ENCODE results near the gene ARHGEF10L.

ARHGEF10L gene

DNA sequence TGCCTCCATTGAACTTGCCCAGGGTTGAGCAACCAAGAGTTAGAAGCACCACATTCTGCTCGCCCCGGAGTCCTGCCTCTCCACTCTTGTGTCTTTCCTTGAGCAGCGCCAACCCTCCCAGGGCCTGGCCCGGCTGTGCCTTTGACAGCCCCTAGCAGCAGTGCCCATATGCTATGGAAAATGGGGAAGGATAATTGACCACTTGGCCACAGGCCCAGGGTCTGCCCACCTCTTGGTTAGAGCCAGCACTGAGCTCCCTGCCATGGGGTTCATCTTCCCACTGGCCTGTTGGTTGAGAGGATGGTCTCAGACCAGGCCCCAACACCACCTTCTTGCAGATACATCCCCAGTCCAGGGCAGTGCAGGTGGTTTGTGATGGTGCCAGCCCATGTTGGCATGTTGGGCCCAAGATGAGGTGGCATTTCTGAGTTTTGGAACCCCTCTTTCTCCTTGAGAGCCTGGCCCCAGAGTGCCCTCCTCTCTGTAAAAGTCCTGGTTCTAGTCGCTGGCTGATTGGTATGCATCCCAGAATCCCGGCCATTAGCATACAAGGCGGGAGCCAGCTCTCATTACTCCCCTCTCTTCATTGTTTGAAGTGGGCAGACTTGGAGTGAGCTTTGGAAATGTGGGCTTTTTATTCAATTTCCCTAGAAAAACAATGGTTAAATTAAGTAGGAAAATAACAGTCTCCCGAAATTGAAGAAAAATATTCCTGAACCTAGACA is 7.6 kb downstream of the ARHGEF10L start:
- DNase-seq (ENCODE audit: low read depth in 2 of 2), result no peak

- no peak for DNase-seq (ENCODE audit: low read depth in 2 of 2)
Measured at GRCh38 chr1:17549384-17549783, 9.9 kb downstream of the ARHGEF10L start.

DNA sequence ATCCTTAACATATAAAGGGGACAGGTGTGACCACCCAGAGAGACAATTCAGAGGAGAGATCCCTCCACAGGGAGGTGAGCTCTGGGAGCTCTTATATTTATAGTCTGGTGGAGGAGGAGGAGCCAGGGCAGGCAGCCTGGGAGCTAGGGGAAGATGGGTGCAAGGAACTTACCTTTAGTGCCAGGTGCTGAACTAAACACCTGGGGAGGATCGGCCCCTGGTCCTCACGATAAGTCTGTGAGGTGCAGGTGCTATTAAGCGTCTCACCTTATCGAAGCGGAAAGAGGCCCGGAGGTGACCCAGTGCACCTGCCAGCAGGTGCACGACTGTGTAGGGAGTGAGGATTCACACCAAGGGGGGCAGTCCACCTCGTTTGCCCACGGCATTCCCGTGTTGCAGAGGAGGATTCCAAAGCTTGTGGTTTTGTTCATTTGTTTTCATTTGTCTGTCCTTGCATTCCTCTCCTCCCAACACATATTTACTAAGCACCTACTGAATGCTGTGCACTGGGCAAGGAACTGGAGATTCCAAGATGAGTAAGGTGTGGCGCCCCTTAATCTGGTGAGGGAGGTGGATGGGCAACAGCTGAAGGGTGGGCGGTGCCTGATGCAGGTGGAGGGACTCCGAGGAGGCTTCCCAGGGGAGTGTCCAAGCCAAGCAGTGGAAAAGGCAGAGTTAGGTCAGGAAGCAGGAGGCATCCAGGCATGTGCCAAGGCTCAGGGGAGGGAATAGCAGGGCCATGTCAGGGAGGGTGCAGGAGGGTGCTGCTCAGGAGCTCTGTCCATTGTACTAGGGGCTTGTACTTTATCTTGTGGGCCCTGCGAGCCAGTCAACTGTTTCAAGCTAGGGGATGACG is 11.5 kb downstream of the ARHGEF10L start:
- DNase-seq (ENCODE audit: low read depth in 2 of 2), result no peak

GRCh38 chr1:17551755-17552234 is 12.3 kb downstream of the ARHGEF10L start:
- no peak for DNase-seq (ENCODE audit: low read depth in 2 of 2)

DNA sequence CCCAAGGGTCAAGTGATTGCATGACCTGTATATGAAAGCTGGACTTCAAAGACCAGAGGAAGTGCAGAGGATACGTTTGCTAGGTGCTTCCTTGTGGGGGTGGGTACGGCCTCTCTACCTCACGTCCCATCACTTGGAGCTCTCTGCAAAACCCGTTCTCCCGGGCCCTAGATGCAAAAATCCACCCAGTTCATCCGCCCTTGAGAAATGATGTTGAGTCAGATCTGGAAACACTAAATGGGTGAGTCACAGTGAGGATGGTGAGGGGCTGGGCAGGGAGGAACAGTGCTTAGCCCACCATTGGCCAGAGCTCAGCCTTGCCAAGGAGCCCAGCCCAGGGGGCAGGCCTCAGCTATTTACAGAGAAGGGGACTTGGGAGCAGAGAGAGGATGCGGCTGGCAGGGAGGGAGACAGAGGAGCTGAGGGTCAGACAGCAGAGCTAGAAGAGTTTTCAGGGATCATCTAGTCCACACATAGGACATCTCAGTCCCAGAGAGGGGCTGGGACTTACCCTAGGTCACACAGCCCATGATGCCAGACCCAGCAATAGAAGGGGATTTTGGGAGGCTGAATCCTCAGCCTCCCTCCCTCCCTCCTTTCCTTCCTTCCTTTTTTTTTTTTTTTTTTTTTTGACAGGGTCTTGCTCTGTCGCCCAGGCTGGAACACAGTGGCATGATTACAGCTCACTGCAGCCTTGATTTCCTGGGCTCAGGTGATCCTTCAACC is 14.6 kb downstream of the ARHGEF10L start:
- DNase-seq (ENCODE audit: low read depth in 2 of 2), result no peak

GRCh38 chr1:17554954-17555353 is 15.5 kb downstream of the ARHGEF10L start:
- no peak for DNase-seq (ENCODE audit: low read depth in 2 of 2)

- DNase-seq (ENCODE audit: low read depth in 2 of 2), result no peak
Measured at GRCh38 chr1:17557986-17558385, 18.5 kb downstream of the ARHGEF10L start.

GRCh38 chr1:17558541-17558940 is 19.0 kb downstream of the ARHGEF10L start:
- no peak for DNase-seq (ENCODE audit: low read depth in 2 of 2)

- DNase-seq (ENCODE audit: low read depth in 2 of 2), result no peak
Measured at GRCh38 chr1:17558954-17559614, 19.6 kb downstream of the ARHGEF10L start.

- no peak for DNase-seq (ENCODE audit: low read depth in 2 of 2)
Measured at GRCh38 chr1:17559615-17560419, 20.3 kb downstream of the ARHGEF10L start.

DNA sequence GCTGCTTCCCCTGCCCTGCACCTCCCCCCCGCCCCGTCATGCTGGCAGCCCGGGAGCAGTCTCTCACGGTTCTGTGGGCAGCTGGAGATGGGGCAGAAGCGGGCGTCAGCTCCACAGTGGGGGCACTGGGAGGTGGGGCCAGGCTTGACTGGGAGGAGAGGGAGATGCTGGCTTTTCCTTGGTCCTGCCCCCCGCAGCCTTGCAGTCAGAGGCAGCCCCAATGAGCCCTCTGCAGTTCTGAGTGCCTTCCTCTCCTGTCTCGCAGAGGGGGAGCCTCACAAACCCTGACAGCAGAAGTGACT is 21.7 kb downstream of the ARHGEF10L start:
- DNase-seq (ENCODE audit: low read depth in 2 of 2), result no peak

- no peak for DNase-seq (ENCODE audit: low read depth in 2 of 2)
Measured at GRCh38 chr1:17561561-17561985, 22.1 kb downstream of the ARHGEF10L start.

- DNase-seq (ENCODE audit: low read depth in 2 of 2), result no peak
Measured at GRCh38 chr1:17562375-17562774, 22.9 kb downstream of the ARHGEF10L start.

DNA sequence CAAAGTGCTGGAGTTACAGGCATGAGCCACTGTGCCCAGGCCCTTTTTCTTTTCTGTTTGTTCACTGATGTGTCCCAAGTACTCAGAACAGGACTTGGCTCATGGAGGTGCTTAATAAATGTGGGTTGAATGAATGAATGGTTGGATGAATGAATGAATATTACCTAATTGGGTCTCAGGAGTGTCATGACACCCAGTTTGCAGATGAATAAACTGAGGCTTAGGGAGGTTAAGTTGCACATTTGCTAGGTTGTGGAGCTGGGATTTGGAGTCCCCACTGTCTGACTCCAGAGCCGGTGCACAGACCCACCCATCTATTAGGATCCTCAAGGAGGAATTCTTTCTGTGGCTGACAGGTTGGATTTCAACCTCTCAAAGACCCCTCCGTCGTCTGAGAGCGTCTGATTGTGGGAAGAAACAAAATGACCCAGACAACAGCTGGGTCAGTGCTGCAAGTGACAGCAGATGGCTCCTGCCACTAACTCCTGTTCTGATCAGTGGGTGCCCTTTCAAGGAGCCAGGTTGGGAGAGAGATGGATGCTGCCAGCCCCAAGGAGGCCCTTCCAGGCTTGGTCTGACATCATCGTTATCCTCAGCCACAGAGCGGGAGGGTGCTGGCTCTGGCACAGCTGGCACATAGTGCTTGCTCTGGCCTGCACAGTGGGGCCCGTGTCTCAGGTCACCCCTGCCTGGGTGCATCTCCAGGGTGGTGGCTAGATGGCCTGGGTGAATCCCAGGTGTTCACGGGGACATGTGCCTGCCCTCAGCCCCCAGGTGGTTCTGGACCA is 24.2 kb downstream of the ARHGEF10L start:
- no peak for DNase-seq (ENCODE audit: low read depth in 2 of 2)

DNA sequence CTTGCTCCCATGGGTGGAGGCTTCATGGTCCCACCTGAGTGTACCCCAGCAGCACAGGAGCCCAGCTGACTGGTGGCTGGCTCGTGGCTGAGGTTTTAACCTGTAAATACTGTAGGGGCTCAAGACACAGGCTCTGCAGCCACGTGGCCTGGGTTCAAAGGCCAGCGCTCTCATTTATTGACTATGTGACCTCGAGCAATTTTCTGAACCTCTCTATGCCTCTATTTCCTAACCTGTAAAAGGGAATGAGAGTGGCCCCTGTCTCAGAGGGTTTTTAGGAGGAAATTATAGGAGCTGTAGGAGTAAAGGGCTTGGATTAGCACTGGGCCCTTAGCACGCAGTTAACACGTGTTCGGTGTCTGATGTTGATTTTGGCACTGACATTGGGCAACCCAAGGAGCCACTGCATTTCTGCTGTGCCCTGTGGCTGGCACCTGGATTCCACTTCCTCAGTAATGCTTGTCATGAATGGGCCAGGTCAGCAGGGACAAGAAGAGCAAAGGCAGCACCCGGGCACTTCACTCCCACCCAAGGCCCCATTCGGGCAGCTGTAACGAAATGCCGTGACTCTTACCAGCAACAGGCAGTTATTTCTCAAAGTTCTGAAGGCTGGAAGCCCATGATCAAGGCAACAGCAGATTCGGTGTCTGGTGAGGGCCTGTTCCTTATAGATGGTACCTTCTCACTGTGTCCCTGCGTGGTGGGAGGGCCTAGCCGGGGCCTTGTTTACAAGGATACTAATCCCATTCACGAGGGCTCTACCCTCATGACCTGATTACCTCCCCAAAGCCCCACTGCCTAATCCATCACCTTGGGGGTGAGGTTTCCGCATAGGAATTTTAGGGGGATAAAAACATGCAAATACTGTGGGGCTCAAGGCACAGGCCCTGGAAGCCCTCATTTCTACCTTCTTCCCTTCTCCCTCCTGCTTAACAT is 25.2 kb downstream of the ARHGEF10L start:
- DNase-seq (ENCODE audit: low read depth in 2 of 2), result no peak

DNA sequence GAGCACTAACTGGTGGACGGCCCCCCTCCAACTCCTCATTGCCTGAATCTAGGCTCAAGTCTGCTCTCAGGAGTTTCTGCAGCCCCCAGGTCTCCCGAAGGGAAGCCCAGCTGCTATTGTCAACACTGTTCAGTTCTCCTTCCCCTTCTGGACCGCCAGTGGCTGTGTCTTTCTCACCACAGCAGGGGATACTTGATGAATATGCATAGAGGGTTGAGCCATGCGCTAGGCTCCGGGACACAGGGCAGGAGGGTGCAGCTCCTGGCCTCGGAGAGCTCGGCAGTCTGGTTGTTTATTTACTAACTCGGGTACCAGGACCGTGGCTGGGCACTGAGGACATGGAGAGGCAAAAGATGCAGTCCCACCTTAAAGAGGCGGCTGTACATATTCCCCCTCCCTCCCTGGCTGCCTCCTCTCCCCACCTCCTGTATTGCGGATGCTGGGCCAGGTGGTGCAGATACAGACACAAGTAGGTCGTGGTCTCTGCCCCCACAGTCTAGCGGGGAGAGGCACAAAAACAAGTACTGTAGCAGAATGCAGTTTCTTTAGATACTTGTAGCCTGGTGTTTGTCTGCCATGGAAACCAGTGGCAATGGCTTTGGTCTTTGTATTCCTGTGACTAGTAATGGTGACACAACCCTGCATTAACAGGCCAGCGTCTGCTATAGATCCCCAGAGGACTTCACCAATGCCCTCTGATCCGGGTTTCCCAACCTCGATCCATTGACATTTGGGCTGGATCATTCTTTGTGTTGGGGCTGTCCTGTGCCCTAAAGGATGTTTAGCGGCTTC is 26.2 kb downstream of the ARHGEF10L start:
- no peak for DNase-seq (ENCODE audit: low read depth in 2 of 2)

DNA sequence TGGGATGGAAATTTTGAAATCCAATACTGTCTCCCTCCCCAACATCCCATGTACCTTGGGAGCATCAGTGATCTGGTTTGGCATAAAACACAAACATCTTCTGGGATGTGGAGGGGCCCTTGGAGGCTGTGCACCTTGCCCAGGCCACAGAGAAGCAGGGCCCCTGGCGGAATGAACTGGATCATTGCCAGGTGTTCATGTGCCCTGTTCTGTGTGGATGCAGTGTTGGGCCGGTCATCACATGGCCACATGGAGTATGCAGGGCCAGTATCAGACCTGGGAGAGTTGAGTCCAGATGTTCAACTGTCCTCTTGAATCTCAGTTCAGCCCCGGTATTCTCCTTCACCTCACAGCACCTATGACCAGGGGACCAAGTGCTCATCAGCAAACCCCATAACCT is 26.9 kb downstream of the ARHGEF10L start:
- DNase-seq (ENCODE audit: low read depth in 2 of 2), result no peak

GRCh38 chr1:17566892-17567291 is 27.4 kb downstream of the ARHGEF10L start:
- DNase-seq (ENCODE audit: low read depth in 2 of 2), result no peak

All from stimulated activated CD8-positive, alpha-beta memory T cell treated with anti-CD3 and anti-CD28 coated beads, Interleukin-7, amount 100 ng/mL, for 4 hours (primary cell).